GM20431 (cell line): ENCODE results near the gene MYH2.

Experiments
- in situ Hi-C: fragments of 300-500 bp; cut with MseI, MboI; formaldehyde crosslinking; loops from one replicate; pipeline ENCODE4 v1.15.0; 2020; ENCODE audit warnings: low sequenced_read_pairs; ENCODE audit not compliant: unreplicated experiment

MYH2 gene

DNA sequence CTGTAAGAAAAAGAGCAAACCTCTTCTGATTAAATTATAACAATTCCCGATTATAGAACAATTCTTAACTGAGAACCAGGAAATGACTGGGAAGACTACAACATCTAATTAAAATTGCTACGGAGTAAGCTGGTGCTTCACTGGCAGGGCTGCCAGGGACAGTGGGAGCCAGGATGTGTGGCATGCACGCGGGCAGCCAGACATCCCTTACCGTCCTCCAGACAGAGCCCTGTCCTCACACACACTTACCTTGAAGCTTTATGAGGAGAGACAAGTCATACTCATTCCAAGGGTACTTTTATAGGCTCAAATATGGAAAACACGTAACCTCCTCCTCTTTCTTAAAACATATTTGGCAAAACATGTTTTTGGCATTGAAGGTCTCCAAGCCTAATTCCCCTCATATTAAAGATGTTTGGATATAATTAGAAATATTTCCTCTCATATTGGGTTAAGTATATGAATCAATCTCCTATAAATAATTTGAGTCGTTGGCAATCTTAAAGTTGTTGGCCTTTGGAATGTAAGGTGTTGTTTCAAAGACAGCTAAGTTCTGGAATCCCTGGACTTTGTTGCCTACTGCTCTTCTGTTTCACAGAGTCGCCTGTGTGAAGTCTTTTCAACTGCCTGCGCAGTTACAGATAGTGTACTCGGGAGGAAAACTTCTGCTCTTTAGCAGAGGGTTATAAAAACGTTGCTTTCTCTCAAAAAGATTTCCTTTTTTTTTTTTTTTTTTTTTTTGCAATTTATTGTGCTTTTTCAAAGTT, 31.0 kb downstream of the MYH2 start, which contains the start of gene MYH1:
Gene MYH1 (minus strand): TSS at position 272 of the 767 bp plus-strand sequence. CDS start 1,900 bp downstream, outside the sequence.
- in situ Hi-C loops, result no loop called here

DNA sequence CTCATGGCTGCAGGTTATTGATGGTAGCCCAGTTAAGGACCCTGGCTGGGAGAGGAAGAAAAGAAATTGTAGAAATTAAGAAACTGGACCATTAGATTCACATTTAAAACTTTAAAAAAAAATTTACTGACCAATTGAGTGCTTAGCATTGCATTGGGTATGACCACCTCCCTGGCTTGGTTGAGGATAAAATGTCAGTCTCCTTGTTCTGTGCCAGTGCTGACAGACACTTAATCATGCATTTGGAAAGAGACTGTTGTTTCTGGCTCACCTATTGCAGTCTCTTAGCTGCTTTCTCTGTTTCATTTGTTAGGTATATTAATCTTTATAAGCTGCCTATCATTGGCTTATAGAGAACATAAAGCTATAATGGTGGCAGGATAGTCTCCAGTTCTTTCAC, 32.8 kb downstream of the MYH2 start:
- in situ Hi-C loops, result no loop called here

DNA sequence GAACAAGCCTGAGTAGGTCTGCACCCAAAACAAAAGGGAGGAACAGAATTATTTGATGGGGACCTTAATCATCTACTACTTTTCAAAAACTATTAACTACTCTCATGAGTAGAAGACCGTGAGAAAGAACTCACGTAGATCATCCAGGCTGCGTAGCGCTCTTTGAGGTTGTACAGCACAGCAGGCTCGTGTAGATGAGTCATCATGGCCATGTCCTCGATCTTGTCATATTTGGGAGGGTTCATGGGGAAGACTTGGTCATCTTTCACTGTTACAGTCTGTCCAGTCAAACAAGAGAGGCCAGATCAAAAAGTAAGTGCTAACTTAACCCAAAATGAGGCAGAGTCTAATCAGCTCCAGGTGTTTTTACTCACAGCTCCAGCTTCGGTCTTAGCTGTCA, 33.4 kb downstream of the MYH2 start:
- in situ Hi-C loops, result no loop called here

DNA sequence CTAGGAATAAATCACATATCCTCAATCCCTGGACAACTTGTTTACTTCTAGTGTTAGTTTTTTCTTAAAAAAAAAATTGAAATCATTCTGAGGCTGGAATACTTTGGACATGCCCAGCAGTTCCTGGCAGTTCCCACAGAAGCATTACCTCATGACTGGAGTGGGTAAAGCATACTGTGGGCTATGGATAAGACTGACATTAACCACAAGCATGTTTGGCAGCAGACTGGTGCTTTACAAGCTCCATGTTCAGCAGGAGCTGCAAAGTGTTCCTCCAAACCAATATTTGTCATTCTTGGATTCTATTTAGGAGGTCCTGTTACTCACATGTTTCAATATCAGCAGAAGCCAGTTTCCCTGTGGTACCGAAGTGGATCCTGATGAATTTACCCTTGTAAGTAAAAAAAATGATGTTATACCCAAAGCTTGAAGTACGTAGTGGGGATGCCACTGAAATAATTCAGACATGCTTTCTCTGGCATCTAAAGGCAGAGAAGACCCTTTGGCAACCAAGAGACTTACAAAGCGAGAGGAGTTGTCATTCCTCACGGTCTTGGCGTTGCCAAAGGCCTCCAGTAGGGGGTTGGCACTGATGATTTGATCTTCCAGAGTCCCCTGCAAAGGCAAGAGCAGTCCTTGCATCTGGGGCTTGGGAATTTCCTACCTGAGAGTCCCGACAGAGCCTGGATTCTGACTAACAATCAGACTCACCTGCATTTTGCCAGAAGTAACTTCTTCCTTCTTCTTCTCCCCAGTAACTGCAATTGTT, 36.0 kb downstream of the MYH2 start:
- in situ Hi-C loops, result no loop called here

DNA sequence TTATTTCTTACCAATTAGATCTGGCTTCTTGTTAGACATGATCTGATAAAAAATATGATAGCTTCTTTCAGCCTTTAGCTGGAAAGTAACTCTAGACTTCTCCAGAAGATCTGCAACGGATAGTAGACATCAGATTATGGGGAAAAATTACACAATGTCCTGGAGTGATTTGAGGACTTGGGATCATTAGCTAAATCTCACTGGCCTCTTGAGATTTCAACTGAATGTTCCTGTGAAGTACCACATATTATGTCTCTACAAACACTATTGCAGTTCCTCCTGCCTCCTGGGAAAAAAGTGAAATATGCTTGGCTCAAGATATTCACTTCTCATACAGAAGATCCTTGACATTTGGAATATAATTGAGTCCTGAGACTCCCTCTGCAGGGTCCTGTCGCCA, 36.6 kb downstream of the MYH2 start:
- in situ Hi-C loops, result no loop called here

DNA sequence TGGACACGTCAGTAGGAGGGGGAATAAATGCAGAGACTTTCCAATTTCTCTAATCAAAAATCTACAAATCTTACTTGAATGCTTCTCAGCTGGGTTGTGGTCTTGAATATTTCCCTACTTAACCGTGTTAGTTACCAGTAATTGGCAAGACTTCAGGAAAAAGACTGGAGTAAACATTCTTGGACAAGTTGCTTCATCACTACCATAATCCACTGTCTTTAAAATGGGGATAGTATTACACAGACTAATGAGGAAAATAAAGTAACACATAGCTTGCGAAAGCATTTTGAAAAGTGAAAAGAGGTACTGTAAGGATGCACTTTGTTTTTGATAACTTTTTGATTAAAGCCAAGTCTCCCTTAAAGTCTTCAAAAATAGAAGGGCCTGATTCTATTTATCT, 49.5 kb downstream of the MYH2 start:
- in situ Hi-C loops, result no loop called here

DNA sequence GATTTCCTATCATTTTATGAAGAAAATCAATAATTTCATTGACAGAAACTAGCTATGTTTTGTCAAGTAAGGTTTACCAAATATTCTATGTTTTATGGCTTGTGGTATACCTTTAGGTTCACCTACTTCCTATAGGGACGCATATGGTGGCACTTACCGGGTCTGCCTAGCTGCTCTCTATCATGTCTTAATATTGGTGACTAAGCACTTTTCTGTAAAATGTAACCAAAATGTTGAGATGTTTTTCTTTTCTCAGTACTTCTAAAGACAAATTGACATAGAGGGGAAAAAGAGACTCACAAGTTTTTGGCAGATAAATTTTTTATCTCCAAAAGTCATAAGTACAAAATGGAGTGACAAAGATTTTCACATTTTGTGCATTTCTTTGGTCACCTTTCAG, 57.5 kb downstream of the MYH2 start:
- in situ Hi-C loops, result no loop called here

DNA sequence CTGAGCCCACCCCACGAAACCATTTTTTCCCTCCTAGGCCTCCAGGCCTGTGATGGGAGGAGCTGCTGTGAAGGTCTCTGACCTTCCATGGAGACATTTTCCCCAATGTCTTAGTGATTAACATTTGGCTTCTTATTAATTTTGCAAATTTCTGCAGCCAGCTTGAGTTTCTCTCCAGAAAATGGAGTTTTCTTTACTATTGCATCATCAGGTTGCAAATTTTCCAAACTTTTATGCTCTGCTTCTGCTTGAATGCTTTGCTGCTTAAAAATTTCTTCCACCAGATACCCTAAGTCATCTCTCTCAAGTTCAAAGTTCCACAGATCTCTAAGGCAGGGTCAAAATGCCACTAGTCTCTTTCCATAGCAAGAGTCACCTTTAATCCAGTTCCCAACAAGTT, 67.2 kb downstream of the MYH2 start:
- in situ Hi-C loops, result no loop called here

DNA sequence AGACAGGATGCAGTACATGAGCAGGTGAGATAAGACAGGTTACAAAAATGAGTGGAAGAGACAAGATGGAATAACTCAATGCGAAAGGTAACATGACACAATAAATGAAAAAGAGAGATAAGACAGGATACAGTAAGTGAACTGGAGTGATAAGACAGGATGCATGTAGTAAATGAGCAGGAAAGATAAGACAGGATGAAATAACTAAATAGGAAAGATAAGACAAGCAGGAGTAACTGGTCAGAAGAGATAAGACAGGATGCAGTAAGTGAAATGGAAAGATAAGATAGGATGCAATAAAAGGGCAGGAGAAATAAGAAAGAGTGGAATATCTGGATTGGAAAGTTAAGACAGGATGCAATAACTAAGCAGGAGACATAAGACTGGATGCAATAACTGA, 71.8 kb downstream of the MYH2 start:
- in situ Hi-C loops, result no loop called here

DNA sequence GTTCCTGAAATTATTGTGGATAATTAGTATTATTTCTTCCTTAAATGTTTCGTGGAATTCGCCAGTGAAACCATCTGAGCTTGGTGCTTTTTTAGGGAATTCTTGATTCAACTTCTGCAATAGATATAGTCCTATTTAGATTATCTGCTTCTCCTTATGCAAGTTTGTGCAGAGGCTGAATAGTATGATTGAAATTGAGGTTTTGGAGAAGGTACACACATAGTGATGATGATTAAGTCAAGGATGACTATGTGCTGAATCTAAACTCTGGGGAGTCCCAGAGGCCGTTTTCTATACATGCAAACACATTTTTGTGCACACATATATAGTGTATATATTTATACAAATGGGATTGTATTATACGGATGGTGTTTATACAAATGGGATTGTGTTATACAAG, 74.9 kb downstream of the MYH2 start:
- in situ Hi-C loops, result no loop called here

DNA sequence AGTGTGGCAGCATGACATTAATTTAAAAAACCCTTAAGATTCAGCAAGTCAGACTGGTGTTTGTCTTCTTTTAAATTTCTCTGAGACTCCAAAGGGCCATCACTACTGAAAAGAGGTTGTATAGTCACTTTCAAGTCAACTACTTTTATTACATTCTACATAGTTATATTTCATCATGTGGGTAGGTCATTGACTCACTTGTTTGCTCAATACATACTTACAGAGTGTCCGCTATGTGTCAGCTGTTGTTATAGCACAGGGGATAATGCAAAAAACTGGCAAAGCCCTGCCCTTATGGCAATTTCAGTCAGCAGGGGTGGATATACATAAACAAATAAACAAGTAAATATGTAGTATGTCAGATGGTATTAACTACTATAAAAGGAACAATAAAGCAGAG, 77.6 kb downstream of the MYH2 start:
- in situ Hi-C loops, result no loop called here
